Adrenal gland (tissue), 12 donors: ENCODE results near the gene SUMO1. TPM values are rescaled to one million over a fixed set of nuclear protein-coding genes. Genes with fewer than 3 reads are reported as not detected.
"Not testable (repeated sequence)": the region's sequence is repeated elsewhere in the genome, so short reads cannot be mapped to it uniquely, and the experiment has no call there.

Experiments used
- DNase-seq, 7 donors: peaks; one replicate each; pipeline ENCODE4 v3.0.0-alpha.2; 2019 to 2020
- H3K27ac ChIP-seq, 5 donors: fragments of 200-600 bp; sonication (generic) in 4 of 5; 1 replicate in 3 of 5; 2 replicates in 2 of 5; pipeline versions ENCODE4 v1.5.1 to v1.8.0; 2016 to 2020; ENCODE audit warnings: mild to moderate bottlenecking in 1 of 5
- H3K27me3 ChIP-seq: fragments of 200-600 bp; 2 replicates; pipeline ENCODE4 v1.8.0; 2021
- H3K36me3 ChIP-seq, 2 donors: fragments of 200-600 bp; replicated peaks in 1 of 2; 1 replicate in 1 of 2; 2 replicates in 1 of 2; pipeline versions ENCODE4 v1.5.1 to v1.8.0; 2018 to 2022
- H3K4me1 ChIP-seq, 2 donors: fragments of 200-600 bp; replicated peaks in 1 of 2; 1 replicate in 1 of 2; 2 replicates in 1 of 2; pipeline versions ENCODE4 v1.5.1 to v1.8.0; 2018 to 2021
- H3K4me3 ChIP-seq, 4 donors: fragments of 200-600 bp; sonication (generic) in 3 of 4; one replicate each; pipeline ENCODE4 v1.5.1; 2016 to 2018
- H3K9me3 ChIP-seq, 3 donors: fragments of 200-600 bp; sonication (generic) in 1 of 3; replicated peaks in 1 of 3; 1 replicate in 2 of 3; 2 replicates in 1 of 3; pipeline versions ENCODE4 v1.5.1 to v1.8.0; 2016 to 2021
- CTCF ChIP-seq, 6 experiments: fragments of 450-650 bp in 4 of 6; fragments of 200-600 bp in 2 of 6; sonication (generic) in 1 of 6; IDR thresholded peaks; 1 replicate in 5 of 6; 2 replicates in 1 of 6; pipeline versions ENCODE4 v1.5.1 to v1.8.0; 2016 to 2021; ENCODE audit warnings: antibody characterized with exemption in 6 of 6, mild to moderate bottlenecking in 2 of 6, moderate library complexity in 1 of 6
- POLR2A ChIP-seq, 2 donors: fragments of 450-650 bp; IDR thresholded peaks; one replicate each; pipeline ENCODE4 v1.6.1; 2017; ENCODE audit warnings: antibody characterized with exemption in 2 of 2, mild to moderate bottlenecking in 2 of 2, moderate library complexity in 1 of 2
- WGBS, 4 donors: extraction: QIAGEN DNeasy Blood & Tissue Kit in 2 of 4; methylation state at CpG; one replicate each; pipeline versions ENCODE4 v1.1.5 to v1.1.7; 2013 to 2017; 5-methylcytosine and 5-hydroxymethylcytosine counted together
- intact Hi-C, 2 donors: fragments of 100-400 bp; cut with DNase I; formaldehyde crosslinking; loops; one replicate each; pipeline versions ENCODE4 v1.14.1 to v1.15.0; 2022 to 2023
- polyA plus RNA-seq, 3 donors: library from polyadenylated mRNA; stranded (reverse); fragments of 200-250 nt in 2 of 3; fragments of 350-450 nt in 1 of 3; fragmentation: Illumina TruSeq in 1 of 3; extraction: RNeasy Lipid Tissue Mini Kit (QIAGEN cat#74804) in 1 of 3; gene quantifications; one replicate each; pipeline ENCODE4 v1.2.3, GENCODE V29; 2013 to 2014
- total RNA-seq, 9 donors: library from RNA; depleted of rRNA in 4 of 9; stranded (reverse); fragments of >200 nt in 4 of 9; fragments of 120-200 nt in 1 of 9; fragmentation: NEBNext Ultra II Directional in 1 of 9; extraction: Animal tissue kit (Norgen Biotek cat#: 25700) in 1 of 9; gene quantifications; one replicate each; pipeline versions ENCODE4 v1.1.0 to v1.2.4, GENCODE V29; 2013 to 2023
- donor health status: healthy with polysubstance abuse.
- donor health status: Bipolar disorder and iron deficiency.
- donor health status: DM: yes; HTN: yes; CAD: no.
- donor health status: DM: no; HTN: no; CAD: no.
- donor health status: DM: no; HTN: no; CAD: no.
- donor health status: DM: yes; HTN: yes; CAD: no.

The SUMO1 gene
- total and polyA plus RNA-seq, 12 donors = 53.1 to 182 (median 103) TPM

DNA sequence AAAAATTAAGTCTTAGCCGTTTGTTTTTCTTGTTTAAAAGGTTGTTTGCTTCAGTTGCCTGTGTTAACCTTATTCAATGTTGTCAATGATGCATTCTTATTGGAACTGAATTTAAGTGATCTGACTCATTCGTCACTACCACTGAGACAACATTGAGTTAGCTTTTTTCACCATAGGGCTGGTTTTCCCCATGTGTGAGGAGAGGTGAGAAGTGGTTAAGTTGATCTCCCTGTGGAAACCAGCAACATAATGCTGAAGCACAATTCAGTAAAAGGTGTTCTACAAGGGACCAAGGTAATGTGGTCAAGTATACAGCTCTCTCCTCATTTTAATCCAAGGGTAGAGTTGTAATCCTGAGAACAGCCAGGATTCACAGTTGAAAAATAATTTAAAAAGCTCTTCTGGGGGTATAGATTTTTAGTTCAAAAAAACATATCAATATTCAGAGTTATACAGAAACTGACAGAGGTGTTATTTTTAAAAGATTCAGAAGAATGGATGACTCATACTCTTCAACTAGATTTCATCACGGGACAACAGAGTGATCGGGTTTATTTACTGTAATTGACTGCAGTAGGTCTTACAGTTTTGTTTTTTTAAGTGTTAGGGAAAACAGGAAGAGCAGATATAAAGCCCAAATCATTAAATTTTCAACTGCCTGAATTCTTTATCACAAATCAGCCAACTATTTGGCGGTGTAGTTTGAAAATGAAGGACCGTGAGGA lies 39.8 kb upstream of the SUMO1 start:
- Histone ChIP-seq H3K4me3 (no peak overlapping the region), H3K27me3 (no peaks in the 10 kb centered on the region), H3K4me1 (peaks cover 29 to 35% of the 10 kb centered on the region in 2 donors), H3K36me3 (peaks cover 0 to 44% of the 10 kb centered on the region in 2 donors), H3K9me3 (no peaks in the 10 kb centered on the region), H3K27ac (peak overlapping the region in 4 of 5 donors; percentile 35 to 75 (median 50))
- 48 to 62% (median 56%) methylated on average over 6 of the region's 6 CpGs for WGBS, 4 donors
- DNase-seq = no peak
- intact Hi-C loops = loop anchor here in 1 of 2 donors (5.0 kb wide), 1 partner anchor 99 kb away; the partner anchor contains the start of gene BMPR2
- TF ChIP-seq POLR2A (IDR thresholded peaks at IDR 0.05) = no peak
- no peak for TF ChIP-seq CTCF (IDR thresholded peaks at IDR 0.05)

- peaks cover 24 to 36% of the 10 kb centered on the region in 2 donors for H3K4me1 ChIP-seq
- not testable (repeated sequence) for H3K27me3 ChIP-seq, H3K4me3 ChIP-seq, H3K9me3 ChIP-seq
- DNase-seq = peak in 1 of 7 donors; percentile 51
- H3K36me3 ChIP-seq = peaks cover 0 to 28% of the 10 kb centered on the region in 2 donors
- WGBS, 4 donors = 69 to 79% (median 73%) methylated on average over 11 of the region's 11 CpGs
- H3K27ac ChIP-seq = peak overlapping the region in 3 of 5 donors; percentile 17 to 42 (median 35)
- intact Hi-C loops = loop anchor here in 1 of 2 donors (5.0 kb wide), 1 partner anchor 101 kb away; the partner anchor contains the start of gene BMPR2
These were observed 37.8 kb upstream of the SUMO1 start for GRCh38 chr2:202276078-202276720.

GRCh38 chr2:202270487-202270886 lies 32.1 kb upstream of the SUMO1 start:
- Histone ChIP-seq H3K27me3 (no peaks in the 10 kb centered on the region), H3K9me3 (no peaks in the 10 kb centered on the region), H3K4me3 (no peak overlapping the region), H3K4me1 (peaks cover 12% of the 10 kb centered on the region in 2 donors), H3K27ac (no peak overlapping the region), H3K36me3 (peaks cover 0 to 5% of the 10 kb centered on the region in 2 donors)
- WGBS, 4 donors = 68 to 75% (median 73%) methylated on average over 3 of the region's 3 CpGs
- intact Hi-C loops = no loop called here
- DNase-seq = peak in 1 of 7 donors; percentile 49
- TF ChIP-seq CTCF (IDR thresholded peaks at IDR 0.05) (no peak), POLR2A (IDR thresholded peaks at IDR 0.05) (no peak)

GRCh38 chr2:202269585-202269984 lies 31.2 kb upstream of the SUMO1 start:
- no peaks in the 10 kb centered on the region for H3K27me3 ChIP-seq
- peak in 1 of 7 donors; percentile 47 for DNase-seq
- H3K9me3 ChIP-seq = no peaks in the 10 kb centered on the region
- no peak overlapping the region for H3K4me3 ChIP-seq
- H3K36me3 ChIP-seq = no peaks in the 10 kb centered on the region
- peaks cover 12% of the 10 kb centered on the region in 2 donors for H3K4me1 ChIP-seq
- TF ChIP-seq CTCF (IDR thresholded peaks at IDR 0.05) = no peak
- TF ChIP-seq POLR2A (IDR thresholded peaks at IDR 0.05) = no peak
- H3K27ac ChIP-seq = peak overlapping the region in 1 of 5 donors; percentile 13
- WGBS, 4 donors = 69 to 73% (median 70%) methylated on average over 9 of the region's 9 CpGs
- intact Hi-C loops = no loop called here
